Bronchial epithelial cell (primary cell): ENCODE data around the gene FCGR2B. TPM values are rescaled to one million over a fixed set of nuclear protein-coding genes. Genes with fewer than 3 reads are reported as not detected.
"Not testable (repeated sequence)": the region's sequence is repeated elsewhere in the genome, so short reads cannot be mapped to it uniquely, and the experiment has no call there.

ENCODE experiments used
- DNase-seq: peaks from one replicate; pipeline ENCODE4 v3.0.0-alpha.2; 2010; ENCODE audit warnings: low read depth
- FAIRE-seq: peaks from 2 replicates; lab custom pipeline; 2011; peaks lifted over from hg19 to GRCh38; lab: Jason Lieb, UNC
- H3K27me3 ChIP-seq: 2 replicates; pipeline ENCODE4 v1.5.1; 2011; ENCODE audit warnings: low read length; ENCODE audit not compliant: control insufficient read depth, insufficient read depth
- H3K36me3 ChIP-seq: 2 replicates; pipeline ENCODE4 v1.5.1; 2011; ENCODE audit warnings: low read length; ENCODE audit not compliant: control insufficient read depth, insufficient read depth
- H3K4me3 ChIP-seq: 2 replicates; pipeline ENCODE4 v1.5.1; 2011; ENCODE audit warnings: mild to moderate bottlenecking, low read depth, low read length, control low read depth
- CTCF ChIP-seq: IDR thresholded peaks from 2 replicates; pipeline ENCODE4 v1.5.1; 2011; ENCODE audit warnings: mild to moderate bottlenecking, moderate library complexity, low read length, control low read depth, inconsistent platforms; ENCODE audit not compliant: insufficient read depth, severe bottlenecking
- total RNA-seq: library from RNA; depleted of rRNA; stranded (reverse); fragments of >200 nt; gene quantifications from 2 replicates; pipeline ENCODE4 v1.2.1, GENCODE V29; 2014

FCGR2B gene
- total RNA-seq, 1 donor from 2014 or later = not detected

GRCh38 chr1:161676441-161676840 lies 13.5 kb downstream of the FCGR2B start:
- no peak overlapping the region for H3K4me3 ChIP-seq
- TF ChIP-seq CTCF = no peak
- FAIRE-seq = no peak
- H3K36me3 ChIP-seq = no peaks in the 10 kb centered on the region
- H3K27me3 ChIP-seq = no peaks in the 10 kb centered on the region
- no peak for DNase-seq

GRCh38 chr1:161676958-161677689 lies 14.2 kb downstream of the FCGR2B start:
- Histone ChIP-seq H3K27me3 (no peaks in the 10 kb centered on the region), H3K4me3 (no peak overlapping the region), H3K36me3 (no peaks in the 10 kb centered on the region)
- FAIRE-seq = no peak
- no peak for TF ChIP-seq CTCF
- DNase-seq = no peak

- H3K4me3 ChIP-seq = no peak overlapping the region
- TF ChIP-seq CTCF = no peak
- FAIRE-seq (no peak), DNase-seq (no peak)
- no peaks in the 10 kb centered on the region for H3K36me3 ChIP-seq
- H3K27me3 ChIP-seq = no peaks in the 10 kb centered on the region
These were observed 15.6 kb downstream of the FCGR2B start for GRCh38 chr1:161678500-161678899.

GRCh38 chr1:161681879-161682278 lies 18.9 kb downstream of the FCGR2B start:
- no peak for TF ChIP-seq CTCF
- H3K27me3 ChIP-seq = no peaks in the 10 kb centered on the region
- DNase-seq (no peak), FAIRE-seq (no peak)
- H3K36me3 ChIP-seq = no peaks in the 10 kb centered on the region
- H3K4me3 ChIP-seq = no peak overlapping the region

GRCh38 chr1:161688946-161689345 lies 26.0 kb downstream of the FCGR2B start:
- Histone ChIP-seq H3K36me3 (no peaks in the 10 kb centered on the region), H3K4me3 (no peak overlapping the region), H3K27me3 (no peaks in the 10 kb centered on the region)
- no peak for TF ChIP-seq CTCF
- DNase-seq (no peak), FAIRE-seq (no peak)

GRCh38 chr1:161691846-161692245 lies 28.9 kb downstream of the FCGR2B start:
- DNase-seq = peak; percentile 74
- Histone ChIP-seq H3K4me3 (no peak overlapping the region), H3K27me3 (no peaks in the 10 kb centered on the region), H3K36me3 (no peaks in the 10 kb centered on the region)
- FAIRE-seq = peak; percentile 64
- TF ChIP-seq CTCF = no peak

GRCh38 chr1:161693020-161693712 lies 30.2 kb downstream of the FCGR2B start:
- not testable (repeated sequence) for DNase-seq, FAIRE-seq, H3K27me3 ChIP-seq, H3K36me3 ChIP-seq, H3K4me3 ChIP-seq

GRCh38 chr1:161698302-161698701 lies 35.4 kb downstream of the FCGR2B start:
- H3K27me3 ChIP-seq, H3K36me3 ChIP-seq, H3K4me3 ChIP-seq, DNase-seq, FAIRE-seq: not testable (repeated sequence)
